Measurements from ENCODE around the gene SMARCAL1. TPM values are rescaled to one million over a fixed set of nuclear protein-coding genes. Genes with fewer than 3 reads are reported as not detected.

The SMARCAL1 gene
- total RNA-seq, 1 donor from 2014 or later: 23.6 TPM

- H3K4me3 Mint-ChIP-seq (ENCODE audit: unreplicated experiment): no peak overlapping the region
- peaks cover 14% of the 10 kb centered on the region for H3K4me1 Mint-ChIP-seq (ENCODE audit: unreplicated experiment)
- peaks cover 53% of the 10 kb centered on the region for H3K36me3 Mint-ChIP-seq (ENCODE audit: unreplicated experiment)
- H3K9me3 Mint-ChIP-seq (ENCODE audit: unreplicated experiment): no peaks in the 10 kb centered on the region
- DNase-seq (ENCODE audit: extremely low spot score, unreplicated experiment): no peak
- H3K27ac Mint-ChIP-seq (ENCODE audit: unreplicated experiment): peak overlapping the region; percentile 75
- no peaks in the 10 kb centered on the region for H3K27me3 Mint-ChIP-seq (ENCODE audit: unreplicated experiment)
- no peak for TF ChIP-seq CTCF (IDR thresholded peaks at IDR 0.05)
These were observed 24.1 kb downstream of the SMARCAL1 start for GRCh38 chr2:216436383-216436782.

- no peak overlapping the region for H3K4me3 Mint-ChIP-seq (ENCODE audit: unreplicated experiment)
- H3K9me3 Mint-ChIP-seq (ENCODE audit: unreplicated experiment): no peaks in the 10 kb centered on the region
- no peak for DNase-seq (ENCODE audit: extremely low spot score, unreplicated experiment)
- TF ChIP-seq CTCF (IDR thresholded peaks at IDR 0.05): no peak
- peaks cover 37% of the 10 kb centered on the region for H3K36me3 Mint-ChIP-seq (ENCODE audit: unreplicated experiment)
- peaks cover 16% of the 10 kb centered on the region for H3K4me1 Mint-ChIP-seq (ENCODE audit: unreplicated experiment)
- H3K27ac Mint-ChIP-seq (ENCODE audit: unreplicated experiment): no peak overlapping the region
- no peaks in the 10 kb centered on the region for H3K27me3 Mint-ChIP-seq (ENCODE audit: unreplicated experiment)
These were observed 29.2 kb downstream of the SMARCAL1 start for GRCh38 chr2:216441308-216442010.

GRCh38 chr2:216445501-216445900 lies 33.2 kb downstream of the SMARCAL1 start:
- Mint-ChIP-seq H3K9me3 (ENCODE audit: unreplicated experiment) (peaks cover 5% of the 10 kb centered on the region), H3K4me3 (ENCODE audit: unreplicated experiment) (no peak overlapping the region), H3K4me1 (ENCODE audit: unreplicated experiment) (peaks cover 8% of the 10 kb centered on the region), H3K36me3 (ENCODE audit: unreplicated experiment) (peaks cover 59% of the 10 kb centered on the region), H3K27ac (ENCODE audit: unreplicated experiment) (no peak overlapping the region), H3K27me3 (ENCODE audit: unreplicated experiment) (no peaks in the 10 kb centered on the region)
- TF ChIP-seq CTCF (IDR thresholded peaks at IDR 0.05): no peak
- no peak for DNase-seq (ENCODE audit: extremely low spot score, unreplicated experiment)

GRCh38 chr2:216446343-216446742 lies 34.1 kb downstream of the SMARCAL1 start:
- Mint-ChIP-seq H3K27me3 (ENCODE audit: unreplicated experiment) (no peaks in the 10 kb centered on the region), H3K27ac (ENCODE audit: unreplicated experiment) (no peak overlapping the region), H3K9me3 (ENCODE audit: unreplicated experiment) (peaks cover 5% of the 10 kb centered on the region), H3K36me3 (ENCODE audit: unreplicated experiment) (peaks cover 62% of the 10 kb centered on the region), H3K4me3 (ENCODE audit: unreplicated experiment) (no peak overlapping the region), H3K4me1 (ENCODE audit: unreplicated experiment) (peaks cover 8% of the 10 kb centered on the region)
- DNase-seq (ENCODE audit: extremely low spot score, unreplicated experiment): no peak
- no peak for TF ChIP-seq CTCF (IDR thresholded peaks at IDR 0.05)

GRCh38 chr2:216447293-216447692 lies 35.0 kb downstream of the SMARCAL1 start:
- Mint-ChIP-seq H3K27ac (ENCODE audit: unreplicated experiment) (no peak overlapping the region), H3K27me3 (ENCODE audit: unreplicated experiment) (no peaks in the 10 kb centered on the region), H3K4me1 (ENCODE audit: unreplicated experiment) (peaks cover 8% of the 10 kb centered on the region), H3K36me3 (ENCODE audit: unreplicated experiment) (peaks cover 71% of the 10 kb centered on the region), H3K4me3 (ENCODE audit: unreplicated experiment) (no peak overlapping the region), H3K9me3 (ENCODE audit: unreplicated experiment) (peaks cover 5% of the 10 kb centered on the region)
- DNase-seq (ENCODE audit: extremely low spot score, unreplicated experiment): no peak
- no peak for TF ChIP-seq CTCF (IDR thresholded peaks at IDR 0.05)

Measured in osteocyte (in vitro differentiated cells).